HAP-1 (cell line): ENCODE results near the gene C19orf33.

Experiments
- DNase-seq, 2 experiments: peaks; one replicate each; pipeline ENCODE4 v3.0.0-alpha.2; 2016 to 2020; ENCODE audit warnings: low spot score in 2 of 2
- H3K27me3 ChIP-seq: fragments of 250-450 bp; sonication (Bioruptor Pico); 2 replicates; pipeline ENCODE4 v1.5.1; 2020; ENCODE audit warnings: low read depth, mild to moderate bottlenecking, moderate library complexity
- H3K36me3 ChIP-seq: fragments of 250-450 bp; sonication (Bioruptor Pico); replicated peaks from 2 replicates; pipeline ENCODE4 v1.5.1; 2020; ENCODE audit warnings: mild to moderate bottlenecking
- H3K4me1 ChIP-seq: fragments of 250-450 bp; sonication (Bioruptor Pico); 2 replicates; pipeline ENCODE4 v1.5.1; 2020; ENCODE audit warnings: mild to moderate bottlenecking
- H3K4me3 ChIP-seq: fragments of 250-450 bp; sonication (Bioruptor Pico); 2 replicates; pipeline ENCODE4 v1.5.1; 2020; ENCODE audit warnings: mild to moderate bottlenecking, moderate library complexity
- H3K9me3 ChIP-seq: fragments of 250-450 bp; sonication (Bioruptor Pico); 2 replicates; pipeline ENCODE4 v1.5.1; 2020; ENCODE audit warnings: mild to moderate bottlenecking, moderate library complexity
- in situ Hi-C: fragments of 300-500 bp; cut with MboI; formaldehyde crosslinking; loops from 3 replicates; pipeline ENCODE4 v1.14.3; 2020; ENCODE audit warnings: low sequenced_read_pairs, inconsistent platforms, mixed read lengths

The C19orf33 gene

GRCh38 chr19:38308926-38309614, 5.0 kb downstream of the C19orf33 start:
- no peak overlapping the region for H3K4me3 ChIP-seq
- in situ Hi-C loops, result no loop called here
- peaks cover 40% of the 10 kb centered on the region for H3K36me3 ChIP-seq
- H3K4me1 ChIP-seq, result peaks cover 16% of the 10 kb centered on the region
- no peaks in the 10 kb centered on the region for H3K9me3 ChIP-seq
- no peak for DNase-seq
- H3K27me3 ChIP-seq, result no peaks in the 10 kb centered on the region

DNA sequence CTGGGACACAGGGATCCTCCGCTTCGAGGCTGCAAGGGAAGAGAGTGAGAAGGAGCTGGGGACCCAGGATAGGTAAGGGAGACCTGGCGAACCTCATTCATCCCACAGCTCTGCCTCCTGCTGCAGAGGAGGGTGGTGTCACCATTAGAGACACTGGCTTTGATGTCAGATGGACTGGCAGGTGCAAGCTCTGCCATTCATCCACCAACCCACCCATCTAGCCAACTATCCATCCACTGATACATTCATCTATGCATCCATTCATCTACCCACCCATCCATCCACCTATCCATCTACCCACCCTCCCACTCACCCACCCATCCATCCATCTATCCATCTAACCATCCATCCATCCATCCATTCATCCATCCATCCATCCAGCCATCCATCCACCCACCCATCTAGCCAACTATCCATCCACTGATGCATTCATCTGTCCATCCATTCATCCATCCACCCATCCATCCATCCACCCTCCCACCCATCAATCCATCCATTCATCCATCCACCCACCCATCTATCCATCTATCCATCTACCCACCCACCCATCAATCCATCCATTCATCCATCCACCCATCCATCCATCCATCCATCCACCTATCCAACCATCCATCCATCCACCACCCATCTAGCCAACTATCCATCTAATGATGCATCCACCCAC, 5.7 kb downstream of the C19orf33 start:
- in situ Hi-C loops, result no loop called here
- H3K36me3 ChIP-seq, result peaks cover 34% of the 10 kb centered on the region
- DNase-seq, result no peak
- H3K9me3 ChIP-seq, result no peaks in the 10 kb centered on the region
- H3K27me3 ChIP-seq, result no peaks in the 10 kb centered on the region
- peaks cover 20% of the 10 kb centered on the region for H3K4me1 ChIP-seq
- H3K4me3 ChIP-seq, result no peak overlapping the region

- H3K36me3 ChIP-seq, result peaks cover 31% of the 10 kb centered on the region
- no peak for DNase-seq
- in situ Hi-C loops, result no loop called here
- H3K4me1 ChIP-seq, result peaks cover 20% of the 10 kb centered on the region
- no peak overlapping the region for H3K4me3 ChIP-seq
- H3K27me3 ChIP-seq, result no peaks in the 10 kb centered on the region
- H3K9me3 ChIP-seq, result no peaks in the 10 kb centered on the region
These were observed 6.2 kb downstream of the C19orf33 start for GRCh38 chr19:38310279-38310670.

DNA sequence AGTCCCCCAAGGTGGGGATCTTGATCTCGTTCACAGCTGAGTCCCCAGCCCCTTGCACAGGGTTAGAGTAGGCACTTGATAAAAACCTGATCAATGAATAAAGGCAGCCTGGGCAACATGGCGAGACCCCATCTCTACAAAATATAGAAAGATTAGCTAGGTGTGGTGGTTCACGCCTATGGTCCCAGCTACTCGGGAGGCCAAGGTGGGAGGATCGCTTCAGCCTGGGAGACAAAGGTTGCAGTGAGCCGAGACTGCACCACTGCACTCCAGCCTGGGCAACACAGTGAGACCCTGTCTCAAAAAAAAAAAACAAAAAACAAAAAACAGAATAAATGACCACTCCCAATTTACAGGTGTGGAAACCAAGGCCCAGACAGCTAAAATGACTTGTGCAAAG, 6.9 kb downstream of the C19orf33 start:
- in situ Hi-C loops, result no loop called here
- DNase-seq, result no peak
- peaks cover 19% of the 10 kb centered on the region for H3K4me1 ChIP-seq
- H3K36me3 ChIP-seq, result peaks cover 28% of the 10 kb centered on the region
- no peak overlapping the region for H3K4me3 ChIP-seq
- no peaks in the 10 kb centered on the region for H3K27me3 ChIP-seq
- no peaks in the 10 kb centered on the region for H3K9me3 ChIP-seq

DNA sequence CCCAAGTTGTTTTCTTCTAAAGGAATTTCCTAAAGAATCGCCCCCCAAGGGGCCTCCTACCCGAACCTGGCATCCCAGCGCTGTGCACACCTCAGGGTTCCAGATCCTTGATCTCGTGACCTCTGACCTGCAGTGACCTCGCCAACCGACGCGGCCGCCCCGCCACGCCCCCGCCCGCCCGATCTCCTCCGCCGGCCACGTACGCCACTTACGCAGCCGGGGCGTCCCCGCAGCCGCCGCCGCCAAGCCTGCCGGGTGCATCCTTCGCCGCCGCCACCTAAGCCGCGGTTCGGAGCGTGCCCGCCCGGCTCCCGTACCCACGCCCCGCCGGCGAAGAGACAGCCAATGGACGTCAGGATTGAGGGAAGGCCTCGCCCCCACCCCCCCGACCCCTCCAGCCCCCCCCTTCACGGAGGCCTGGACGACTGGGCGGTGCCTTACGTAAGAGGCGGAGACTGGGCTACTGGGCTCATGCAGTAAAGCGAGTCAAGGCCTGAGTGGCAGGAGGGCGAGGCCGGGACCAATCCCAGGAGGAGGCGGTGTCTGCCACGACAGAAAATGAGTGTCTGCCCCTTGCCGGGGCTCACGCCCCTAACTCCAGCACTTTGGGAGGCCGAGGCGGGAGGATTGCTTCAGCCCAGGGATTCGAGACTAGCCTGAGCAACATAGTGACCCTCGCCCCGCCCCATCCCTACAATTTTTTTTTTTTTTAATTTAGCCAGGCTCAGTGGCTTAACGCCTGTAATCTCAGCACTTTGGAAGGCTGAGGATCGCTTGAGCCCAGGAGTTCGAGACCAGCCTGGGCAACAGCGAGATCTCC, 11.8 kb downstream of the C19orf33 start, which contains the start of gene YIF1B:
Gene YIF1B, minus strand, starts transcription at position 291 of the 820 bp plus-strand sequence. Its CDS starts 30 bp downstream, at position 261.
- in situ Hi-C loops, result no loop called here
- Histone ChIP-seq H3K27me3 (no peaks in the 10 kb centered on the region), H3K4me3 (peak within 1 kb of the TSS; percentile 73), H3K36me3 (no peaks in the 10 kb centered on the region; the same call in 1 of the 2 replicates), H3K9me3 (no peaks in the 10 kb centered on the region), H3K4me1 (peaks cover 27% of the 10 kb centered on the region)
- peak; percentile 98 to 99 for DNase-seq

- no peaks in the 10 kb centered on the region; the same call in 1 of the 2 replicates for H3K36me3 ChIP-seq
- no peak for DNase-seq
- peak overlapping the region; percentile 18 for H3K4me3 ChIP-seq
- H3K4me1 ChIP-seq, result peaks cover 27% of the 10 kb centered on the region
- no peaks in the 10 kb centered on the region for H3K9me3 ChIP-seq
- no peaks in the 10 kb centered on the region for H3K27me3 ChIP-seq
- in situ Hi-C loops, result no loop called here
These were observed 12.5 kb downstream of the C19orf33 start for GRCh38 chr19:38316477-38317067.

DNA sequence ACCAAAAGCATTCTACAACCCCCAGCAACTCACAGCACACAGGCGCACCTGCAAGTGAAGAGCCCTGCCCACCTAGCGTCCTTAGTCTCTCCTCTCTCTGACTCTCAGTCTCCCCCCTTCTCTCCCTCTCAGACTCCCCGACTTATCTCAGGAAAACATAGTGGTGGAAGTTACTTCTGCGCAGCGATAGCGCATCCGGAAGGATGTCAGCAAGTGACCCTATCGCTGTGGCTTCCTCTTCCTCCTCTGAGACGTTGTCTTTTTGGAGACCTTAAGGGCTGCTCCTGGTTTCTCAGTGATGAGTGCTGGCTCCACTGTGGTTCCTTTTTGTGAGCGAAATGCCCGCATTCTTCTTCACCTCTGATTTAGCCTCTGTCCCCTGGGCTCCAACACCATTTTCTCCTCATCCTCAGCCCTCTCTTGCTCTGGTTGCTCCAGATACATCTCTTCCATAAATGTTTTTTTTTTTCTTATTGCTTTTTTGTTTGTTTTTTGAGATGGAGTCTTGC, 13.1 kb downstream of the C19orf33 start:
- no peaks in the 10 kb centered on the region for H3K9me3 ChIP-seq
- DNase-seq, result no peak
- H3K36me3 ChIP-seq, result no peaks in the 10 kb centered on the region; the same call in 1 of the 2 replicates
- peaks cover 27% of the 10 kb centered on the region for H3K4me1 ChIP-seq
- H3K27me3 ChIP-seq, result no peaks in the 10 kb centered on the region
- in situ Hi-C loops, result no loop called here
- no peak overlapping the region for H3K4me3 ChIP-seq

DNA sequence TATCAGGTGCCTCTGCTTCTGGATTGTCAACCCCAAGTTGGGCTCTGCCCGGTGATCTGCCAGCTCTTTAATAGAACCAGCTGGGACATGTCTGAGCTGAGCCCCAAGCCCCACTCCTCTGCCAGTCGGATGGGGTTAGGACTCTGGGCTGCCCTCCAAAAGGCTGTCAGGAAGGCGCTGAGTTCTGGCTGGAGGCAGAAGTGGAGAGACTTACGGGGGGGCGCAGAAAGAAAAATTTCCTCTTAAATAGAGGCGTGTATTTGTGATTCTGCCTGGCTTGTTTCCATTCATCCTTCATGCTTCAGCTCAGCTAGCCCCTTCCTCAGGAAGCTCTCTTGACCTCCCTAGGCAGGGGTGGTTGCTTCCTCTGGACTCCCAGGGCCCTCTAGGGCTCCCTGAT, 14.6 kb downstream of the C19orf33 start:
- Histone ChIP-seq H3K36me3 (no peaks in the 10 kb centered on the region; the same call in 1 of the 2 replicates), H3K4me3 (no peak overlapping the region), H3K27me3 (no peaks in the 10 kb centered on the region), H3K9me3 (no peaks in the 10 kb centered on the region), H3K4me1 (peaks cover 19% of the 10 kb centered on the region)
- in situ Hi-C loops, result no loop called here
- no peak for DNase-seq

DNA sequence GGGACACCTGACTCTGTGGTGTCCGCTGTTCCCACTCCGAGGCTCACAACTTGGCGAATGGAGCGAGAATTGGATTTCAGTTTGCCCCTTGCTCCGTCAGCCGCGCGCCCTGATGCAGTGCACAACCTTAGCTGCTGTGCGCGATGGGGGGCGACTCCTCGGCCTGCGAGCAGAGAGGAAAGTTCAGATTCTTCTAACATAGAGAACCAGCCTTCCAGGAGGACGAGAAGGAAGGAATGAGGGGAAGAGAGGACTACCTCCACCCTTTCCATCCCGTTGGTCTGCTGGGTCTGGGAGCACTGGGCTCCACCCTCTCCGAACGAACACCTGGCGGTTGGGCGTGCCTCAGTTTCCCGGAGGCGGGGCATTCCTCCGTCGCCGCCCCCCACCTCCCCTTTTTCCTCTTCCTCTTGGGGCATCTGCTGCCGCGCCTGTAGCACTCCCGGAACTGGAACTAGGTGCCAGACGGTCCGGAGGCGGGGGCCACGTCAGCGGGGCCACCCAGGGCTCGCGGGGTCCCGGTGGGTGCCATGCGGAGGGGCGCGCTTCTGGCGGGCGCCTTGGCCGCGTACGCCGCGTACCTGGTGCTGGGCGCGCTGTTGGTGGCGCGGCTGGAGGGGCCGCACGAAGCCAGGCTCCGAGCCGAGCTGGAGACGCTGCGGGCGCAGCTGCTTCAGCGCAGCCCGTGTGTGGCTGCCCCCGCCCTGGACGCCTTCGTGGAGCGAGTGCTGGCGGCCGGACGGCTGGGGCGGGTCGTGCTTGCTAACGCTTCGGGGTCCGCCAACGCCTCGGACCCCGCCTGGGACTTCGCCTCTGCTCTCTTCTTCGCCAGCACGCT, 15.6 kb downstream of the C19orf33 start, which contains the start of gene KCNK6:
Gene KCNK6, plus strand, starts transcription at position 425 of the 838 bp plus-strand sequence. Its CDS starts 106 bp downstream, at position 531.
- DNase-seq, result peak in 1 of 2 experiments; percentile 53
- in situ Hi-C loops, result no loop called here

DNA sequence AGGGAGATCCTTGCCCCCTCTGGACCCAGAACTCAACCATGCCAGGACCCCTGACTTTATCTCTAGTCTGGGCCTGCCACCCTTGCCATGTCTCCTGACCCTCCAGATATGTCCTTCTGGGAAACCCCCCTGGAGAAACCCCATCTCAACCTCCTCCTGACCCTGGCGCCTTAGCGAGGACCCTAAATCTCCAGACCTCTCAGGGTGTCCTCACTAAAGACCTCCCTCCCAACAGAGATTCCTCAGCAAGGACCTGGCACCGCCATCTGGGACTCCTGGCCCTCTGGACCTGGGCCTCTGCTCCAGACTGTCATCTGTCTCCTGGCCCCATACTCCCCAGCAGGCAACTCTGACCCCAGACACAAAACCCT, 16.9 kb downstream of the C19orf33 start:
- no peaks in the 10 kb centered on the region for H3K27me3 ChIP-seq
- no peak overlapping the region for H3K4me3 ChIP-seq
- no peaks in the 10 kb centered on the region for H3K9me3 ChIP-seq
- no peak for DNase-seq
- in situ Hi-C loops, result no loop called here
- H3K36me3 ChIP-seq, result no peaks in the 10 kb centered on the region
- H3K4me1 ChIP-seq, result peaks cover 9% of the 10 kb centered on the region

More for the DNA sequence above, 15.6 kb downstream of the C19orf33 start, which contains the start of gene KCNK6:
- Histone ChIP-seq H3K4me1 (peaks cover 11% of the 10 kb centered on the region), H3K9me3 (no peaks in the 10 kb centered on the region), H3K36me3 (no peaks in the 10 kb centered on the region), H3K27me3 (no peaks in the 10 kb centered on the region), H3K4me3 (peak within 1 kb of the TSS; percentile 37)

DNA sequence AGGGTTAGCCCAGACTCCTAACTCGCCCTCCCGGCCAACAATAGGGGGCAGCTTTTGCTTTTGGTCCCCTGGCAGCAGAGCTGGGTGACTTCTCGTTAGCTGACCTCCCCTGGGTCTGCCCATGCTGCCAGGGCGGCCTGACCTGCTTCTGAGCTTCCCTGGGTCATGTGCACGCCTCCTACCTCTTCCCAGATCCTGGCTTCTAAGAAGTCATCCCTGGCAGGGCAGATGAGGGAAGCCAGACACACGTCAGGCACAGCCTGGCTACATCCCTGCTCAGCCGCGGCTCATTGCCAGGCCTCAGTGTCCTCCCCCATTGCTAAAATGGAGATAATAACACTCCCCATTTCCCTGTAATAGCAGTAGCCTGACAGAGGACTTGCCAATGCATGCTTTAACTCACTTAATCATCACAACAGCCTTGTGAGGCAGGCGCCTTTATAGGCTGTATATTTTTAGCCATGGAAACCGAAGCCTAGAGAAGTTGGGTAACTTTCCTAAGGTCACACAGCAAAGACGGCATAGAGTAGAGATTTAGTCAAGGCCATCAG, 17.7 kb downstream of the C19orf33 start:
- no peaks in the 10 kb centered on the region for H3K36me3 ChIP-seq
- no peaks in the 10 kb centered on the region for H3K27me3 ChIP-seq
- no peaks in the 10 kb centered on the region for H3K9me3 ChIP-seq
- H3K4me1 ChIP-seq, result peaks cover 4% of the 10 kb centered on the region; the same call in 1 of the 2 replicates
- DNase-seq, result no peak
- H3K4me3 ChIP-seq, result no peak overlapping the region
- in situ Hi-C loops, result no loop called here

- DNase-seq, result no peak
- 0 out of 2 replicates have a peak, but pooled peaks cover 4% of the 10 kb centered on the region for H3K4me1 ChIP-seq
- in situ Hi-C loops, result no loop called here
- no peak overlapping the region for H3K4me3 ChIP-seq
- H3K36me3 ChIP-seq, result 0 out of 2 replicates have a peak, but pooled peaks cover 6% of the 10 kb centered on the region
- H3K27me3 ChIP-seq, result no peaks in the 10 kb centered on the region
- no peaks in the 10 kb centered on the region for H3K9me3 ChIP-seq
These were observed 19.2 kb downstream of the C19orf33 start for GRCh38 chr19:38323291-38323690.
